HPDE6-E6E7 (cell line): ENCODE measurements around the gene PPP1R18.
A peak's percentile ranks its signal among the peaks of the same experiment; 100 is the strongest.
"Not testable (repeated sequence)": the region's sequence is repeated elsewhere in the genome, so short reads cannot be mapped to it uniquely, and the experiment has no call there.

ENCODE experiments used
- DNase-seq: peaks from one replicate; pipeline ENCODE4 v3.0.0; 2011; ENCODE audit warnings: missing footprints; ENCODE audit errors: extremely low spot score

PPP1R18 gene

DNA sequence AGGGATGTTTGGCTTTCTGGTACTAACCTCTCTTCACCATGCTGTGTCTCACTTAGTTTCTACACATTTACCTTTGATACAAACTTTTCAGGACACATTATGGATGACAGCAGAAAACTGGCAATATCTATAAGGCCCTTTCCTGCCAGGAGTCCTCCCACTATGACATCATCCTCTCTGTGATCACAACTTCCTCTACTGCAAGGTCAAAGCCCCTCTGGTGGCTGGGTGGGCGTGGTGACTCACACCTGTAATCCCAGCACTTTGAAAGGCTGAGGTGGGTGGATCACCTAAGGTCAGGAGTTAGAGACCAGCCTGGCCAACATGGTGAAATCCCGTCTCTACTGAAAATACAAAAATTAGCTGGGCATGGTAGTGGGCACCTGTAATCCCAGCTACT, 20.1 kb downstream of the PPP1R18 start:
- DNase-seq = not testable (repeated sequence)

DNA sequence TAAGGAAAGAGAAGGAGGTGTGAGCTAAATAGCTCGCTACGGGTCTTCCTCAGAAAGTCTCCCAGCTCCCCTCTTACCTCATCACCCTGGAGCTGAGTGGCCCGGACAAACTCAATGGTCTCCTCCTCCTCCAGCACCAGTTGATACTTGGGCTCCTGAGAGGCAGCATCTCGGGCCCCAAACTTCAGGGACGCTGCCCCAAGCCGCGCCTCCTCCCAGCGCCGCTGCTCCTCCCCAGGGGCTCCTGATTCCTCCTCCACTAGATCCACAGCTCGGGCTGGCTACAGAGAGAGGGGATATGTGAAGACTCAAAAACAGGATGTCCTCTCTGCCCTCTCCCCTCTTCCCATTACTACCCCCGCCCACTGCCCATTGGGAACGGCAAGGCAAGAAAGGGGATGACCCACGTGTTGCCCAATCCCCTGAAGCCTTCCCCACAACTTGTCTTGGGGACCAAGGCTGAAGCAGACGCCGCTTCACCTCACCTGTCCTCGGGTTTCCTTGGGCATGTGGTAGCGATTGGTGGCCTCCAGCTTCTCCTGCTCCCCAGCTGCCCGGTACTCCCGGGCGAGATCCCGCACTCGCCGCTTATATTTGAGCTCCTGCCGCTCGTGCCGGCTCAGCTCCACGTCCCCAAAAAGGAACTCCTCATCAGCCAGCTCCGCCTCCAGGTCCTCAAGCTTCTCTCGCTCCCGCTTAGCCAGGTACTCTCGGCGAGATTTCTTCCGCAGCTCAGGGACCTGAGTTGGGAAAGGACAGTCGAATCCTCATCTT, 21.3 kb downstream of the PPP1R18 start:
- no peak for DNase-seq

DNA sequence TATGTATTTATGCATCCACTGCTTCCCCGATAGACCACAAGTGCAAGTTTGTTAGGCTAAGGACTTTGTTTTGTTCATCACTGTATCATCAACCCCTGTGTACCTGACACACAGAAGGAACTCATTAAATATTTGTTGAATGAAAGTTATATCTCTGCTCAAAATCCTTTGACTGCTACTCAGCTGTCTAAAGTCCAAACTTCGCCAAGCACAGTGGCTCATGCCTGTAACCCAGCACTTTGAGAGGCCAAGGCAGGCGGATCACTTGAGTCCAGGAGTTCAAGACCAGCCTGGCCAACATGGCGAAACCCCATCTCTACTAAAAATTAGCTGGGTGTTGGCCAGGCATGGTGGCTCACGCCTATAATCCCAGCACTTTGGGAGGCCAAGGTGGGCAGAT, 28.5 kb downstream of the PPP1R18 start:
- not testable (repeated sequence) for DNase-seq

DNA sequence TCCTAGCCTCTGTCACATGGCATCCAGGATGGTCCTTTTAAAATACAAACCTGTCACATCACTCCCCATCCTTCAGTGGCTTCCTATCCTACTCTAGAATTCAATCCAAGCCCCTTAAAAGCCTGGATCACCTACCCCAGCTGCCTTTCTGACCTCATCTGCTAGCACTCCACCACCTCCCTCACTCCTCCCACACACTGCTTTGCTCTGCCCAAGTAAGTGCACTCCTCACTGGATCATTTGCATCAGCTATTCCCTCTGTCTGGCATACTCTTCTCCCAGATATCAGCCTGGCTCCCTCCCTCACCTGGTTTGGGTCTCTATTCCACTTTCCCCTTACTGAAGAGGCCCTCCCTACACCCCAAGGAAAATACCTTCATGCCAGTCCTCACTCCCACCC, 29.0 kb downstream of the PPP1R18 start:
- DNase-seq = no peak

DNA sequence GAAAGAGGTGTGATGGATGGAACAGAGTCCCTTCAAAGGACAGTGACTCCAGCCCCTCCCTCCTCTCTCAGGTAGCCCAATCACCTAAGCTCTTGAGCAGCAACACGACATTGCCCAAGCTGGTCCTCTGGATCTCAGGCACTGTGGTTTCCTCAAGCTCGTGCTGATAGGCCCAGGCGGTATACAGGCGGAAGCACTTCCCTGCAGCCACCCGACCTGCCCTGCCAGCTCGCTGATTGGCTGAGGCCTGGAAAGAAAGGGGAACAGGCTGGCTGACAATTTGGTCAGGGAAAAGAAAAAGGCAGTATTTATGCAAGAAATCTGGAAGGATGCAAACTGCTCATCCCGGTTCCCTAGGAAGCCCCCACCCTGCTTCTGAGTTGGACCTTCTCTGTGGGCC, 29.9 kb downstream of the PPP1R18 start:
- DNase-seq = no peak

DNA sequence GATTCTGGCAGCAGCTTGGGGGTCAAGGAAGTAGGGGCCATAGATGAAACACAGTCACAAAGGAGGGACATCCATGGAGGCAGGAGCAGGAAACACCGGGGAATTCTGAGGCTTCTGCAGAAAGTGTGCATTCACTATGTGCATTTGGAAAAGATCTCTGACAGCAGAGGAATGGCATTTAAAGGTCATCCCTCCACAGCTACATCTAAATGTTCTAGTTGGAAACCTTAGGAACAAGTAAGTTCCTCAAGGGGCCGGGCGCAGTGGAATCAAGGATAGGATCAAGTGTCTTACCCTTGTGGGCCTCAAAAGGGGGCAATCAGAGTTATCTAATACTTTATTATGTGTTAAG, 30.7 kb downstream of the PPP1R18 start:
- no peak for DNase-seq

DNA sequence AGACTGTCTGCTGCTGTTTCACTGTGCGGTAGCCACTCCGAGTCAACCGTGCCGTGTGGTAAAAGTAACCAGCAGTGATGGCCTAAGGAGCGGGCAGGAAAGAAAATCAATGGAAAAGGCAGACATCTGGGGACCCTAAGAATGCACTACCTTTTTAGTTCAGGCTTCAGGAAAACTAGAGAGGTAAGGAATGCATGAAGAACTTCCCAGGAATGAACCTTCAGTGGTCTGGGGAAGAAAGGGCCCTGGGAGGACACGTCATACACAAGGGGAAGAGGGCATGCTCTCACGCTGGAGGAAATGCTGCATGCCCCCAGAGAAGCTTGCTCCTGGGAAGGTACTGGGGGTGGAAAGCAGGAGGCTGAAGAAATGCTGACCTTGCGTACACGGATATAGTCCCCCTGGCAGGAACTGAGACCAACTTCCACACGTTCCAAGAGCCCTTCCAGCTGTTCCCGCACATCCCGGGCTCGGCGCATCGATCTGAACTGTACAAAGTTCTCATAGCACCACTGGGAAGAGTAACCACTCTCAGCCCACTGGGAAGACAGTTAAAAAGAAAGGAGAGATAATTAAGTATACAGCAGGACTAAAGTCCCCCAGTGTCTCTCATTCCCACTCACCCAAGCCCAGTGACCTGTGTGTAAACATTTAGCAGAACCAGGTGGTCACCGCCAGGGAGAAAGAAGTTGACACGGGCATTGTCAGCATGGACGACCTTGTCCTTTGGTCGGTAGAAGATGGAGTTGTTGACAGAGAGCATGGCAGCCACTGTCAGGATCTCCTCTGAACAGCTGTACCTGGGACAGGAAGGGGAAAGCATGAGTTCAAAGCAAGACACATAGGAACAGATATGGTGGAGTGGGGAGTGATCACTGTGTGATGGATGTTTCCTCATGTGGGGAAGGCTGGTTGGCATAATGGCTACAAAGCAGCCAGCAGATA, 31.4 kb downstream of the PPP1R18 start:
- no peak for DNase-seq

DNA sequence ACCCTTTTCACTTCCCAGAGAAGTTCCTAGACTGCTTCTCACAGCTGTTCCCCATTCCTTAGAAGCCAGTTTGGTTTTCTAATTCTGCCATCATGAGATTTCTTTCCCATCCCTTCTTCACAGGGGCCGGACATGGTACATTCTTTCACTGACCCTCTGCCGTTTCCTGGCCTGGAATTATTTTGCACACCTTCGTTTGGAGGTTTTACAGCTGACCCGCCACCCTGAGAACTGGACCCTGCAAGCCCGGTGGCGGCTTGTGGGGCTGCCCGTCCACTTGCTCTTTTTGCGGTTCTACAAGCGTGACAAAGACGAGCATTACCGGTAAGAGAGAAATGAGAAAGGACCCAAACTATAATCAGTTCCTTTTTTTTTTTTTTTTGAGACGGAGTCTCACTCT, 35.3 kb downstream of the PPP1R18 start:
- no peak for DNase-seq

DNA sequence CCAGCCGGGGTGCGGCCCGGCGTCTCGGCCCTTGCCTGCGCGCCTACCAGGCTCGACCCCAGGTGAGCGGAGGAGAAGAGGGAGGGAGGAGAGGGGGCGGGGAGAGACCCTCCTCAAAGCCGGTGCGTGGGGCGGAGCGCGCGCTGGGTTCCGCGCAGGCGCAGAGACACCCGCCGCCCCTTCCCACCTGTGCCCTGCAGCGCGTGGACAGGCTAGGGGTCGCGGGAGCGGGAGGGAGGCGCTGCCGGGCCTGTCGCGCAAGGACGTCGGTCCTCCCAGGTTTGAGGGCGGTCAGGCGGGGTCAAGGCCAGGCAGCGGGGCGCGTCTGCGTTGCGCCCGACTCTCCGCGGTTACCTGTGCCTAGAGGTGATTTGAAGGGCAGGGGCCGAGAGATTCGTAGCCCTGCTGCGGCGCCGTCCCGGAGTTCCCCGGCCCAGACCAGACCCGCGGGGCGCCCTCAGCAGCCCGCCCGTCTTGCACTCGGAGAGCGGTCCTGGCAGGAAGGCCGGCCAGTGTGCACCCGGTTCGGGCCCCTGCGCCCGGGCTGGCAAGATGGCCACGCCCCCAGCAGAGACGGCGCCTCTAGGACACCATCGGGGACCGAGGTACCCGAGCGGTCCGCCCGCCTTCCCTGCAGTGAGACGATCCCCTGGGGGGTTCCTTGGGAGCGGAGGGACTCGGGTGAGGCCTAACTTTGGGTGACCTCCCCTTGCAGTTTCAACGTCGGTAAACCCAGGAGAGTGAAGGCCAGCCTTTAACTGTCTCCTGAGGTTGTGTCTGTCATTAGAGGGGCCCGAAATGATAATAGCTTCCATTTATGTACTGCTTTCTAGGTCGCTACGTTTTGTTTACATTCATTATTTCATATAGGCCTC, 39.0 kb downstream of the PPP1R18 start:
- DNase-seq = peak; percentile 48

DNA sequence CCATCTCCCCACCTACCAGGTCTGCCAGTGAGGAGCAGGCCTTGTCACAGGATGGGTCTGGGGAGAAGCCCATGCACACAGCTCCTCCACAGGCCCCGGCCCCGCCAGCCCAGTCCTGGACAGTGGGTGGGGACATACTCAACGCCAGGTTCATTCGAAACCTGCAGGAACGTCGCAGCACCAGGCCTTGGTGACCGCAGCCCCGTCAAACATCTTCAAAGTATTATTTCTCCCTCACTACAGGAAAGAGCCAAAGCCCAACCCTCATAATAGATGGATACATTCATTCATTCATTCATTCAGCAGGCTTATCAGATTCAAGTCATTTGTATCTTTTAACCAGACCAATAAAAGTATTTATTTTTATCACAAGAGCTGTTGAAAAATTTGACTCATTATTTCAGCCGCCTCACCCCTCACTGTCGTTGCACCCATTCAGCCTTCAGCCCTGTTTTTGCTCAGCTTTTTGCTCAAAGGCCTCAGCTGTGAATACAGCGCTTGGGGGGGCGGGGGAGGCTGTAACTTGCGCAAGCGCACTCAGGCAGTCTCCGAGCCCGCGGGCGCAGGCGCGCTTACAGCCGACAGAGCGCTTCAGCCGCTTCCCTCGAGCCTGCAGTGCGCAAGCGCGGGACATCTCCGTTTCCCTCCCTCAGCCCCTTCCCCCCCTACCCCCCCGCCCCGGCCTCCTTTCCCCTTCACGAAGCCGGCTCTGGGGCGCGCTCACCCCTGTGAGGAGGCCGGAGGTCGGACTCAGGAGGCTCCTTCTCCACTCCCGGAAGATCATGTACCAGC, 39.8 kb downstream of the PPP1R18 start, which contains the start of gene C6orf136:
Gene C6orf136 (plus strand): TSS at position 684 of the 792 bp plus-strand sequence. CDS start 99 bp downstream, at position 783.
- DNase-seq = peak; percentile 95

DNA sequence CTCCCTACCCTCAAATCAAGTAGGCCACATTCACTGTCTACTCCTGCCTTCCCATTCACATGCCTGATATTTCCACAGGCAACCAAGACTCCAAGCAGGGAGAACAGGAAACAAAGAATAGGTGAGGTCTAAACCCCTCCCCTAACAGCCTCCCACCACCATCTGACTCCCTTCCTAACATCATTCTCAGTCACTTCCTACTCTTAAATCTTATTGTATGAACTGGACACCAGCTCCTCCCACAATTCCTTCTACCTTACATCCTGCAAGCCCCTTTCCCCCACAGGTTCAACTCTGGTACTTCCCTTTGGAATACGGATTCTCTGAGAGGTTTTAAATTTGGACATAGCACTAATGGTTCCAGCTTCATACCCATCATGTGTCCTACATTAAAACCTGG, 40.5 kb downstream of the PPP1R18 start:
- no peak for DNase-seq

DNA sequence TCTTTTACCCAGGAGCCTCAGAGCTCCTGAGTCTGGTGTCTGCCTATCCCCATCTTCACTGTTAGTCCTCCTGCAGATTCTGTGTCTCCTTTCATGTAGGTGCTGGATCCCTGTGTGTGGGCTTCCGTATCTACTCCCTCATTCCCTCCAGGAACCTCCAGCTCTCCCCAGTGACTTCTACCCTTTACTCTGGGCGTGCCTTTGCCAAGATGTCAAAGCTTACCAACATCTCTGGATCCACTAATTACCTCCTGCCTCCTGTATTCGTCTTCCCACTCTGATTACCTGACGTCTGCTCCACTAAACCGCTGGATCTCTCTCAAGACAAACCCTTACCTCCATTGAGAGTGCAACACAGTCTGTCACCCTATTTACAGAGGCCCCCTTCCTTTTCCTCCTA, 41.7 kb downstream of the PPP1R18 start:
- DNase-seq = no peak

DNA sequence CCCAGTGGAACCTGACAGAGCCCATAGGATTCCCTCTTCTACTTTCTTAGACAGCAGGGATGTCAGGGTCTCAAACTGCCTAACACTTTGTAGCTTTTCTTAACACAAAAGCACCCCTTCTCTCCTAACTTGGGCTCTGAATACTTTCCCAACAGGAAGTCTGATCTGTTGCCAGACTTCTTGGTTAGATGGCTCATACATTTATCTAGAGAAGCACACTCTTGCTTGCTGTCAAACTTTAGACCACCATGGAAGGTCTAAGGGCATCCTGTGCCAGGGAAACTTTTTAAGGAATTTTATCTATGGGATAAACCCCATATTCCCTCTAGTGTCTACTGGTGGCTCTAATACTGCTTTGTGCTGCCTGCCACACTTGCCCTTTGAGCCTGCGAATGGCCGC, 42.8 kb downstream of the PPP1R18 start:
- DNase-seq = no peak

DNA sequence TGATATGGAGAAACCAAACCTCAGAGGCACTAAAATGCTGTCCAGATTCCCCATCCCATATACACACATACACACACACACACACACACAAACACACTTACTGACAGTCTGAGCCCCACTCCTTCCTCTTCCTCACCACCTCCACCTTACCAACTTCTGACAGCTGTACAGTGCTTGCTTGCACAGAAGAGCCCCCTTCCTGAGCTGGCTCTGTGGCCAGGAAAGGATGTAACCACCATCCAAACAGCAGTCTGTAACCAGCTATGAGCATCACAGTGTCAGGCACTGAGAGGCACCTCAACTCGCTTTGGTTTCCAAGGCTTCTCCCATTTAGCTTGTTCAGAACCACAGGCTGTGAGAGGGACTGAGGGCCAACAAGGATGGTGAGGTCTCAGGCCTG, 45.4 kb downstream of the PPP1R18 start:
- no peak for DNase-seq

DNA sequence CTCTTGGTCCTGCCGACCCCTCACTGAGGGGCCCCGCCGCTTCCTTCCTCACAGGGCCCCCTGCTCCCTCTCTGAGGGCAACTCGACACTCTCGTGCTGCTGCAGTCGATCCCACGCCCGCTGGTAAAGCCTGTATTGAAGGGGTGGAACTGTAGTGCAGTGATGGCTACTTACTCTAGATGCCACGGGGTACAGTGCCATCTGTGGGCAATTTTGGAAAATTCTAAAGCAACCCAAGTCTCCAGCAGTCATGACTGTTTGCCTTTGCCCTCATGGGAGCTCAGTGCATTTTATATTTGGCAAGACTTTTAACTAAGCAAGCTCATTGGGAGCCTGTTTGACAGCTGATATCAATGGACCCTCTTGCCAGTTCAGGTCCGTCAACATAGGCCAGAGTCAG, 46.0 kb downstream of the PPP1R18 start:
- DNase-seq = no peak

DNA sequence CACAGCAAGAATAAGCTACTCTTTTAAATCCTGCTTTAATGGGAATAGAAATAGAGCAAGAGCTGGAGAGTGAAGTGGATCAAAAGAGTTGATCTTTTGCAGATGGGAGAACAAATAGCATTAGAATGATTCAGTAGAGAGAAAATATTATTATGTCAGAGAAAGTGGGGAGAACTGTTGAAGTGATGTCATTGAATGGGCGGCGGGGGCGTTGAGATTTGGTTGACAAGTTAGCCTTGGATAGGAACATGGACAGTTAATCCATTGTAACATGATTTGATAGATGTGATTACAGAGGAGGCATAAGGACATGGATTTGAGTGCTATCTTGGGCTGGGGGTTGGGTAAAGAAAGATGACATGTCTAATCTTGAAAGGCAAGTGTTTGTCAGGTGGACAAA, 50.6 kb downstream of the PPP1R18 start:
- no peak for DNase-seq

DNA sequence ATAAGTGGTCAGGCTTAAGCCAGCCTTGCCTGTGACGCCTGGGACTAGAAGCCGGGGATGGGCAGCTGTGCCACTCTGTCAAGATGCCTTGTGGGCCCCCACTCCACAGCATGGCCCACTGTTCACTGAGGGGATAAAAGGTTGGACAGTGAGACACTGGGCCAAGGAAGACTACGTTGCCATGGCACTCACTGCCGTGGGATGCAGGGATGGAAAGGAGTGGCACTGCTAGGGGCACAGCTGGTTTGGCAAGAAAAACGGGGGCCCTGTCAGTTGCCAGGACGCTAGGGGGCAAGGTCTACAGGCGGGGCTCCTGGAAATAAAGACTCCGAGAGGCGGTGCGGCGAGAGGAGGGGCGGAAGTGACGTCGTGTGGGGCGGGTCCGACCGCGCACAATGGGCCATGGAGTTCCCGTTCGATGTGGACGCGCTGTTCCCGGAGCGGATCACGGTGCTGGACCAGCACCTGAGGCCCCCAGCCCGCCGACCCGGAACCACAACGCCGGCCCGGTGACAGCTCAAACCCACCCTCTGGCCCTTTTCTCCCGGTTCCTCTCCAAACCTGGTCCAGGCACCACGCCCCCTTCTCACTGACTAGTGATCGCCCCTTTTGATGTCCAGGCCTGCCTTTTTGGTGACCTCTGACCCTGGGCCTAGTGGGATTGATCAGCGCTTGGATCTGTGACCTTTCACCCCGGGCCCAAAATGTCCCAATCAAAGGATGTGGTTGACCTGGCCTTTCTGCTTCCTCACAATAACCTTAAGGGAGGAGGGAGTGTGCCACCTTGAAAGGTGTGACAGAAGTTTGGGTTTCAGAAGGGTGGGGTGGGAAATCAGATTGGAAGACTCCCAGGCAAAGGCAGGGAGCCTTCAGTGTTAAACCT, 59.7 kb downstream of the PPP1R18 start, which contains the start of gene ATAT1:
Gene ATAT1 (plus strand): TSS at position 391 of the 883 bp plus-strand sequence.
- DNase-seq = peak; percentile 90
